HEK293 (cell line): ENCODE data around the gene CYTL1.

ENCODE experiments used
- CTCF ChIA-PET: fragments of 350-600 bp; formaldehyde crosslinking; extraction: SDS; loops from one replicate; lab custom pipeline; 2021; ENCODE audit warnings: antibody characterized with exemption; lab: Yijun Ruan, JAX
- POLR2A ChIA-PET: fragments of 300-600 bp; formaldehyde crosslinking; extraction: SDS; loops from one replicate; lab custom pipeline; 2020; ENCODE audit warnings: antibody characterized with exemption, inconsistent platforms; lab: Yijun Ruan, JAX
- H3K27ac ChIP-seq: fragments of 200-500 bp; sonication (Bioruptor generic); 2 replicates; pipeline ENCODE4 v1.5.1; 2014; ENCODE audit warnings: low read depth, low read length, control low read depth, inconsistent platforms; ENCODE audit errors: extremely low read depth
- H3K36me3 ChIP-seq, 2 experiments: fragments of 200-500 bp in 1 of 2; sonication (Bioruptor generic) in 1 of 2; 1 replicate in 1 of 2; 2 replicates in 1 of 2; pipeline ENCODE4 v1.5.1; 2014 to 2017; ENCODE audit warnings: inconsistent platforms in 2 of 2, low read length in 2 of 2; ENCODE audit not compliant: control insufficient read depth in 2 of 2, insufficient read depth in 1 of 2
- H3K4me1 ChIP-seq: fragments of 200-500 bp; sonication (Bioruptor generic); 2 replicates; pipeline ENCODE4 v1.5.1; 2014; ENCODE audit warnings: mild to moderate bottlenecking, low read length, inconsistent platforms; ENCODE audit not compliant: control insufficient read depth, insufficient read depth
- H3K4me3 ChIP-seq: 2 replicates; pipeline ENCODE4 v1.5.1; 2011; ENCODE audit warnings: low read depth, mild to moderate bottlenecking, control low read depth, low read length, moderate library complexity
- H3K9me3 ChIP-seq: fragments of 200-500 bp; sonication (Bioruptor generic); 2 replicates; pipeline ENCODE4 v1.5.1; 2014; ENCODE audit warnings: low read depth, low read length, inconsistent platforms; ENCODE audit not compliant: control insufficient read depth, insufficient read depth
- EGR2 ChIP-seq: fragments of 450-650 bp; formaldehyde crosslinking; IDR thresholded peaks from 2 replicates; pipeline ENCODE4 v1.5.1; 2016; ENCODE audit warnings: low read depth, missing biosample characterization, missing genetic modification characterization
- KLF7 ChIP-seq: fragments of 450-650 bp; formaldehyde crosslinking; IDR thresholded peaks from 2 replicates; pipeline ENCODE4 v1.5.1; 2016; ENCODE audit warnings: missing biosample characterization, missing genetic modification characterization, borderline replicate concordance
- OSR2 ChIP-seq: fragments of 450-650 bp; formaldehyde crosslinking; IDR thresholded peaks from 2 replicates; pipeline ENCODE4 v1.5.1; 2016; ENCODE audit warnings: missing biosample characterization, missing genetic modification characterization
- PRDM1 ChIP-seq: fragments of 450-650 bp; formaldehyde crosslinking; IDR thresholded peaks from 2 replicates; pipeline ENCODE4; 2016; ENCODE audit warnings: missing biosample characterization, missing genetic modification characterization
- SALL2 ChIP-seq: fragments of 450-650 bp; formaldehyde crosslinking; IDR thresholded peaks from 2 replicates; pipeline ENCODE4 v1.5.0; 2017; ENCODE audit warnings: missing biosample characterization, mild to moderate bottlenecking, missing genetic modification characterization, borderline replicate concordance
- SP7 ChIP-seq: fragments of 450-650 bp; formaldehyde crosslinking; IDR thresholded peaks from 2 replicates; pipeline ENCODE4 v1.5.1; 2016; ENCODE audit warnings: missing biosample characterization, missing genetic modification characterization
- TCF7L2 ChIP-seq: IDR thresholded peaks from 2 replicates; pipeline ENCODE4 v1.6.1; 2011; ENCODE audit warnings: low read depth, mild to moderate bottlenecking, inconsistent platforms, low read length, moderate library complexity, borderline replicate concordance
- ZBTB21 ChIP-seq: fragments of 450-650 bp; formaldehyde crosslinking; IDR thresholded peaks from 2 replicates; pipeline ENCODE4 v1.5.1; 2017; ENCODE audit warnings: missing biosample characterization, missing genetic modification characterization
- ZBTB49 ChIP-seq: fragments of 450-650 bp; formaldehyde crosslinking; IDR thresholded peaks from 2 replicates; pipeline ENCODE4 v1.5.1; 2016; ENCODE audit warnings: missing biosample characterization, missing genetic modification characterization, low read depth
- ZBTB8A ChIP-seq: fragments of 450-650 bp; formaldehyde crosslinking; IDR thresholded peaks from 2 replicates; pipeline ENCODE4 v1.5.1; 2016; ENCODE audit warnings: missing biosample characterization, missing genetic modification characterization
- ZNF157 ChIP-seq: fragments of 450-650 bp; formaldehyde crosslinking; IDR thresholded peaks from 2 replicates; pipeline ENCODE4 v1.5.1; 2016; ENCODE audit warnings: missing biosample characterization, missing genetic modification characterization
- ZNF23 ChIP-seq: fragments of 450-650 bp; formaldehyde crosslinking; IDR thresholded peaks from 2 replicates; pipeline ENCODE4 v1.5.1; 2016; ENCODE audit warnings: missing biosample characterization, missing genetic modification characterization, borderline replicate concordance
- ZNF341 ChIP-seq: fragments of 450-650 bp; formaldehyde crosslinking; IDR thresholded peaks from 2 replicates; pipeline ENCODE4; 2016; ENCODE audit warnings: low read depth, missing biosample characterization, missing genetic modification characterization
- ZNF398 ChIP-seq: fragments of 450-650 bp; formaldehyde crosslinking; IDR thresholded peaks from 2 replicates; pipeline ENCODE4 v1.5.1; 2017; ENCODE audit warnings: missing biosample characterization, missing genetic modification characterization
- ZNF596 ChIP-seq: fragments of 450-650 bp; IDR thresholded peaks from 2 replicates; pipeline ENCODE4 v1.5.0; 2018; ENCODE audit warnings: missing biosample characterization, mild to moderate bottlenecking, missing genetic modification characterization, moderate library complexity
- ZNF626 ChIP-seq: fragments of 450-650 bp; sonication (Bioruptor Pico); formaldehyde crosslinking; IDR thresholded peaks from 2 replicates; pipeline ENCODE4 v1.5.1; 2018; ENCODE audit warnings: missing biosample characterization, missing genetic modification characterization, inconsistent platforms
- ZNF629 ChIP-seq: fragments of 450-650 bp; formaldehyde crosslinking; IDR thresholded peaks from 2 replicates; pipeline ENCODE4 v1.5.1; 2017; ENCODE audit warnings: missing biosample characterization, missing genetic modification characterization
- ZNF776 ChIP-seq: fragments of 450-650 bp; formaldehyde crosslinking; IDR thresholded peaks from 2 replicates; pipeline ENCODE4 v1.5.0; 2017; ENCODE audit warnings: missing biosample characterization, missing genetic modification characterization, borderline replicate concordance
- ZNF837 ChIP-seq: fragments of 450-650 bp; formaldehyde crosslinking; IDR thresholded peaks from 2 replicates; pipeline ENCODE4 v1.5.1; 2016; ENCODE audit warnings: missing biosample characterization, missing genetic modification characterization
- ZXDB ChIP-seq: fragments of 450-650 bp; formaldehyde crosslinking; IDR thresholded peaks from 2 replicates; pipeline ENCODE4 v1.5.1; 2016; ENCODE audit warnings: missing biosample characterization, missing genetic modification characterization
- TF ChIP-seq, protein P1 (sequence below): fragments of 450-650 bp; formaldehyde crosslinking; IDR thresholded peaks from 2 replicates; pipeline ENCODE4 v1.5.1; 2016; ENCODE audit warnings: missing biosample characterization, missing genetic modification characterization, low read depth

Gene CYTL1

DNA sequence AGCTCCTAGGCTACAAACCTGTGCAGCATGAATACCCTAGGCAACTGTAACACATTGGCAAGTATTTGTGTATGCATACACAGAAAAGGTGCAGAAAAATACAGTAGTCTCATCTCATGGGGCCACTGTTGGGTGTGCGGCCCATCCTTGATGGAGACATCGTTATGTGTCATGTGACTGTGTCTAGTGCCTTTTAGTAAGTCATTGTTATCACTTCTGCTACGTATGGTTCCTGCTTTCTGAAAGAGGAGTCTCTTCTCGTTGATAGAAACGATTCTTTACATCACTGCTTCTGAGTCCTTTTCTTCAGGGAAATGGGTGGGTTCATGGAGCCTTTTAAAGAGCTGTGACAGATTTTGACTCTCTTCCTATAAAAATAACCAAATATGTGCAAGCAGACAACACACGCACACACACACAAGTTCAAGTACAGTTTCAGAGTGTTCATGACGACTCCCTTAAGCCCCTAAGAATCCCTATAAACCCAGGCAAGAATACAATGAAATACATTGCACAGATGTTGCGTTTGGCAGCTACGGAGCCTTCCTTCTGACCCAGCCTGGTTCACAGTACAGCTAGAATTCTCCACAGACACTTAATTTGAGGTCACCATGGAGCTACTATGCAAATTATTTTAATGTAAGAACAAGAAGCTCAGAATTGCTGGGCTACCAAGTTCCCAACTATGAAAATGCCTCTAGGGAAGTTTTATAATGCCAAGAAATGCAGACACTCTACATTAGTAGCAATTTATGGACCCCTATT, 21.8 kb upstream of the CYTL1 start:
- no peak for TF ChIP-seq ZNF157 (tag by site-specific recombination)
- no peak for TF ChIP-seq EGR2 (tag by site-specific recombination)
- no peak for TF ChIP-seq KLF7 (tag by site-specific recombination)
- no peak for TF ChIP-seq ZNF837 (tag by site-specific recombination)
- TF ChIP-seq SALL2 (tag by site-specific recombination): no peak
- TF ChIP-seq ZNF629 (tag by site-specific recombination): no peak
- no peak for TF ChIP-seq ZNF776
- TF ChIP-seq ZNF398: no peak
- no peak for TF ChIP-seq ZXDB (tag by site-specific recombination)
- no peak for TF ChIP-seq ZBTB49 (tag by site-specific recombination)
- no peak for TF ChIP-seq ZNF626 (tag by site-specific recombination)
- no peak for TF ChIP-seq ZBTB8A (tag by site-specific recombination)
- TF ChIP-seq OSR2 (tag by site-specific recombination): no peak
- peaks cover 6% of the 10 kb centered on the region; the same call in 1 of the 2 replicates for H3K4me1 ChIP-seq
- H3K9me3 ChIP-seq: no peaks in the 10 kb centered on the region
- ChIA-PET POLR2A (no interaction called here), CTCF (interaction anchor here (0.8 kb wide), 1 partner anchor 9 kb away, joined by 3 read pairs; no protein-coding TSS in a partner anchor)
- no peak overlapping the region for H3K27ac ChIP-seq
- H3K36me3 ChIP-seq: no peaks in the 10 kb centered on the region
- H3K4me3 ChIP-seq: no peak overlapping the region

DNA sequence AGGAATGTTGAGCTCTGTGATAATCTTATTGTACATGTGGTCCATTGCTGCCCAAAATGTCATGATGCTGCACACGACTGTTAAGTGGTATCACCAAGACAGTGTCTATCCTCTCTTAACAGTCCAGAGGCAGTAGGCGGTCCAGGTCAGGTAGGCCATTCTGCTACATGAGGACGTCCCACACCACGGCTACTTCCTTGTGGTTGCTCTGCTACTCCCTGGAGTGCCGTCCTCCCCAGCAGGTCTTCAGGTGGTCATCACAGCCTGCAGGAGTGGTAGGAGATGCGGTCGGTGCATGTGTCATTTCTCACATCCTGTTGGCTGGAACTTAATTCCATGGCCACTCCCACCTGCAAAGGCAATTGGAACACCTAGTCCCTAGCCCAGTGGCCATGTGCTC, 20.5 kb upstream of the CYTL1 start:
- ChIA-PET CTCF (no interaction called here), POLR2A (no interaction called here)
- H3K4me1 ChIP-seq: peaks cover 6% of the 10 kb centered on the region; the same call in 1 of the 2 replicates
- H3K9me3 ChIP-seq: no peaks in the 10 kb centered on the region
- no peak overlapping the region for H3K27ac ChIP-seq
- H3K36me3 ChIP-seq: no peaks in the 10 kb centered on the region
- no peak for TF ChIP-seq EGR2 (tag by site-specific recombination)
- TF ChIP-seq ZNF596 (tag by site-specific recombination): no peak
- no peak for TF ChIP-seq TCF7L2
- no peak for TF ChIP-seq ZBTB21
- TF ChIP-seq, protein P1, sequence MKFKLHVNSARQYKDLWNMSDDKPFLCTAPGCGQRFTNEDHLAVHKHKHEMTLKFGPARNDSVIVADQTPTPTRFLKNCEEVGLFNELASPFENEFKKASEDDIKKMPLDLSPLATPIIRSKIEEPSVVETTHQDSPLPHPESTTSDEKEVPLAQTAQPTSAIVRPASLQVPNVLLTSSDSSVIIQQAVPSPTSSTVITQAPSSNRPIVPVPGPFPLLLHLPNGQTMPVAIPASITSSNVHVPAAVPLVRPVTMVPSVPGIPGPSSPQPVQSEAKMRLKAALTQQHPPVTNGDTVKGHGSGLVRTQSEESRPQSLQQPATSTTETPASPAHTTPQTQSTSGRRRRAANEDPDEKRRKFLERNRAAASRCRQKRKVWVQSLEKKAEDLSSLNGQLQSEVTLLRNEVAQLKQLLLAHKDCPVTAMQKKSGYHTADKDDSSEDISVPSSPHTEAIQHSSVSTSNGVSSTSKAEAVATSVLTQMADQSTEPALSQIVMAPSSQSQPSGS: no peak
- TF ChIP-seq ZNF341 (tag by site-specific recombination): no peak
- no peak for TF ChIP-seq ZNF23 (tag by site-specific recombination)
- no peak for TF ChIP-seq SP7 (tag by site-specific recombination)
- no peak for TF ChIP-seq PRDM1 (tag by site-specific recombination)
- no peak overlapping the region for H3K4me3 ChIP-seq
